ENCODE data around the gene MS4A4E.

MS4A4E gene

DNA sequence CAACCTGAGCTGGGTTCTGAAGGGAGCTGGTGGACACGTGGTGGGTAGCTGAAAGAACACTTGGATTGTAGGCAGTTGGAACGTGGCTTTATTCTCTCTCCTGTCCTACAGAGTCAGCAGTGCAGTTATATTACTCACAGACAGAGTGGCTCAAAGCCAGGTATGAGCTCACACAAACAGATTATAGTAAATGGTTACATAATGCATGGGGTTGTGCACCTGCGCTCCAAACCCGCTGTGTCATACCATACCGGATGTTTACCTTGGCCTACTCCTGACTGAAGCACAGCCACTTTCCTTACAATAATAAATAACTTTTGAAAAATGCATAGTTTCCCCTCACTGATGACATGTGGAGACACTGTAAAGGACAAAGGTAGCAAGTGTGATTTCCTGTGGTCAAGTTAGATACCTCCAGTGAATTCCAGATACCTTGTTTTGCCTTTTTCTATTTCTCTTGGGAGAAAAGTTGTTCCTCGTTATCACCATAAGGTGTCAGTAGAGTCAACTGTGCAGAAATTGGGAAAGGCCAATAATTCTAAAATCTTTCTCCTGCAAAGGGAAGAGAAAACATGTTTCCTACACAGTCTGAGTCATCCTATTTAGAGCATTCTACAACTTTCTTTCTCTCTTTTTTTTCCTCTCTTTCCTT, 73.5 kb downstream of the MS4A4E start:
- TF ChIP-seq, protein P1, sequence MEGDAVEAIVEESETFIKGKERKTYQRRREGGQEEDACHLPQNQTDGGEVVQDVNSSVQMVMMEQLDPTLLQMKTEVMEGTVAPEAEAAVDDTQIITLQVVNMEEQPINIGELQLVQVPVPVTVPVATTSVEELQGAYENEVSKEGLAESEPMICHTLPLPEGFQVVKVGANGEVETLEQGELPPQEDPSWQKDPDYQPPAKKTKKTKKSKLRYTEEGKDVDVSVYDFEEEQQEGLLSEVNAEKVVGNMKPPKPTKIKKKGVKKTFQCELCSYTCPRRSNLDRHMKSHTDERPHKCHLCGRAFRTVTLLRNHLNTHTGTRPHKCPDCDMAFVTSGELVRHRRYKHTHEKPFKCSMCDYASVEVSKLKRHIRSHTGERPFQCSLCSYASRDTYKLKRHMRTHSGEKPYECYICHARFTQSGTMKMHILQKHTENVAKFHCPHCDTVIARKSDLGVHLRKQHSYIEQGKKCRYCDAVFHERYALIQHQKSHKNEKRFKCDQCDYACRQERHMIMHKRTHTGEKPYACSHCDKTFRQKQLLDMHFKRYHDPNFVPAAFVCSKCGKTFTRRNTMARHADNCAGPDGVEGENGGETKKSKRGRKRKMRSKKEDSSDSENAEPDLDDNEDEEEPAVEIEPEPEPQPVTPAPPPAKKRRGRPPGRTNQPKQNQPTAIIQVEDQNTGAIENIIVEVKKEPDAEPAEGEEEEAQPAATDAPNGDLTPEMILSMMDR (IDR thresholded peaks at IDR 0.05; ENCODE audit: low read depth, low read length): no peak
- no peak overlapping the region for H3K4me3 ChIP-seq (ENCODE audit: low read depth, low read length)

DNA sequence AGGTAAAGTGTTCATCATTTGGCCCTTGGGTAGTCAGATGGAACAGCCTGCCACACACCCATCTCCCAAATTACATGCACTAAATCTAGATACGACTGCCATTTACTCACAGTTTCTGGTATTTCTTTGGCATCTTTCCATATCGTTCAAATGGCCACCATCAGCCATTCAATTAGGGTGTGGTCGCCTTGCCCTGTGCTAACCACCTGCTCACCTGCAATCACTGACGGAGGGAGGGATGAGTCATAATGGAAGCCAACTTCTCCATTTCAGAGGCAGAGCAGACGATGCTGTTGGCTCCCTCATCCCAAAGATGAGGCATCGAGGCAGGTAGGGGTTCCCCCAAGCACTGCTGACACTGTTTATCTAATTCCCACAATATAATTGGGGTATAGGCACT, 74.6 kb downstream of the MS4A4E start:
- TF ChIP-seq, protein P1 (IDR thresholded peaks at IDR 0.05; ENCODE audit: low read depth, low read length): no peak
- H3K4me3 ChIP-seq (ENCODE audit: low read depth, low read length): no peak overlapping the region

DNA sequence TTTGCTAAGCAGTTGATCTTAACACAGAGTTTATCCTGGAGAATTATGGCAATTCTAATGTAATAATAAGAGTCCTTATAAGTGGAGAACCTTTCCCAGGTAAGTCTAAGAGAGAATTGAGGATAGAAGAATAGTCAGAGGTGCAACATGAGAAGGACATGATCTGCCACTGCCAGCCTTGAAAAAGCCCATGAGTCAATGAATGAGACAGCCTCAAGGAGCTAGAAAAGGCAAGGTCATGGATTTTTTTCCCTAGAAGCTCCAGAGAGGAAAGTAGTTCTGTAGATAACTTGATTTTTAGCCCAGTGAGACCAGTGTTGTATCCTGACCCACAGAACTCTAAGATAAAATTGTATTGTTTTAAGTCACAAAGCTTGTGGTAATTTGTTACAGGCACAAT, 77.0 kb downstream of the MS4A4E start:
- no peak overlapping the region for H3K4me3 ChIP-seq (ENCODE audit: low read depth, low read length)
- TF ChIP-seq, protein P1 (IDR thresholded peaks at IDR 0.05; ENCODE audit: low read depth, low read length): no peak

DNA sequence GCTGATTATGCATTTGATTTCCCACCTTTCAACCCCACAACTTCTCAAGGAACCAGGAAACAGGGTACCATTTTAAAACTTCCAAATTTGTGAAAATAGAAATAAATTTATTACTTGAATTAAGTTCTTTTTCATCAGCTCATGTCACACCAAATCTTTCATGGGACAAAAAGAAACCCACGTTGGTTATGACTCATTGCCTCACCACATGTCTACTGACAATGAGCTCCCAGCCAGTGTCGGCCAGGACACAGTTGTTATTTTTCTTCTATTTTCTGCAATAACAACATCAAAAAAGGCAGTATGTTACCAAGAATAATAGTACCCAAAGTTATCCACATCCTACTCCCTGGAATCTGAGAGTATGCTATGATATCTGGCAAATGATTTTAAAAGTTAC, 77.4 kb downstream of the MS4A4E start:
- no peak overlapping the region for H3K4me3 ChIP-seq (ENCODE audit: low read depth, low read length)
- TF ChIP-seq, protein P1 (IDR thresholded peaks at IDR 0.05; ENCODE audit: low read depth, low read length): no peak

DNA sequence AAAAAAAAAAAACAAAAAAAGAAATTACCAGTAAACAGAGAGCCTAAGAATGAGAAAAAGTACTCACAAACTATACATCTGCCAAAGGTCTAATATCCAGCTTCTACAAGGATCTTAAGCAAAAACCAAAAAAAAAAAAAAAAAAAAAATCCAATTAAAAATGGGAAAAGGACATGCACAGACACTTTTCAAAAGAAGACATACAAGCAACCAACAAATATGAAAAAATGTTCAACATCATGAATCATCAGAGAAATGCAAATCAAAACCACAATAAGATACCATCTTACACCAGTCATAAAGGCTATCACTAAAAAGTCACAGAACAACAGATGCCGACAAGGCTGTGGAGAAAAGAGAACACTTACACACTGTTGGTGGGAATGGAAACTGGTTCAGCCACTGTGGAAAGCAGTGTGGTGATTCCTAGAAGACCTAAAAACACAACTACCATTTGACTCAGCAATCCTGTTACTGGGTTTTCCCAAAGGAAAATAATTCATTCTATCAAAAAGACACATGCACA, 78.3 kb downstream of the MS4A4E start:
- H3K4me3 ChIP-seq (ENCODE audit: low read depth, low read length): no peak overlapping the region
- TF ChIP-seq, protein P1 (IDR thresholded peaks at IDR 0.05; ENCODE audit: low read depth, low read length): no peak

DNA sequence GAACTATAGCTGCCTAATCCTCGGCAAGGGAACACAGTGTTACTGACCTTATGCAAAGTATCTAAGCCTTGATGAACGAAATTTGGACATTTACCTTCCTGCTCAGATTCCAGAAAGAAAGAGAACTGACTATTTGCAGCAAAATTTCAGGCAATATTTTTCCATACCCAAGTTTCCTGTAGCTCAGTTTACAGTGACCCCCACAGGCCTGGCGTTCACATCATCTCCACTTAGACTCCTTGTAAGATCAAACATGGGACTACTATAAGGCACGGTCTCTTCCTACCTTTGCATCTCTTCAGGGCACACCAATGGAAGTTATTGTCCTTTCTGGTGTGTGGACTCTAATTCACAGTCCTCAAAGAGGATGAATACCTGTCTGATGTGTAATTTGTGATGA, 81.2 kb downstream of the MS4A4E start:
- H3K4me3 ChIP-seq (ENCODE audit: low read depth, low read length): no peak overlapping the region
- TF ChIP-seq, protein P1 (IDR thresholded peaks at IDR 0.05; ENCODE audit: low read depth, low read length): no peak

DNA sequence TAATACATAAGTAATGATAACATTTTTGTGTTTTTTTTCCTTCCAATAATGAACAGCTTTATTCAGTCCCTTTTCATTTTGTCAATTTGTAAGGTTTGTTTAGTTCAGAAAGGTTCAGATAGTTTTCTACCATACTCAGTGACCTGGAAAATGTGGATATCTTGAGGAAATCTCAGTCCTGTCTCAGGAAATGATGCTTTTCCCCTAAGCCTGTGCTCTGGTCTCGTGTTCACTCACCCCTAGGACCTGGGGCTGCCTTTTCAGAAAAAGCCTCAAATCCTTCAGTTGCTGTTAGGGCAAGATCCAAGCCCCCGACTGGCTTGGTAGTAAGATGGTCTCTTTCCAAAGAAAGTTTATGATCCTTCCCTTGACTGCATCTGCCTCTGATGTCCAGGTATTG, 81.8 kb downstream of the MS4A4E start:
- H3K4me3 ChIP-seq (ENCODE audit: low read depth, low read length): no peak overlapping the region
- TF ChIP-seq, protein P1 (IDR thresholded peaks at IDR 0.05; ENCODE audit: low read depth, low read length): no peak

Measured in WI38 (cell line).